Measurements from ENCODE around the gene METTL9. TPM values are rescaled to one million over a fixed set of nuclear protein-coding genes. Genes with fewer than 3 reads are reported as not detected.

The METTL9 gene
- total and polyA plus RNA-seq, 2 of the 4 experiments (the other 2 are of a cell fraction) = 54.8 to 95.5 TPM

DNA sequence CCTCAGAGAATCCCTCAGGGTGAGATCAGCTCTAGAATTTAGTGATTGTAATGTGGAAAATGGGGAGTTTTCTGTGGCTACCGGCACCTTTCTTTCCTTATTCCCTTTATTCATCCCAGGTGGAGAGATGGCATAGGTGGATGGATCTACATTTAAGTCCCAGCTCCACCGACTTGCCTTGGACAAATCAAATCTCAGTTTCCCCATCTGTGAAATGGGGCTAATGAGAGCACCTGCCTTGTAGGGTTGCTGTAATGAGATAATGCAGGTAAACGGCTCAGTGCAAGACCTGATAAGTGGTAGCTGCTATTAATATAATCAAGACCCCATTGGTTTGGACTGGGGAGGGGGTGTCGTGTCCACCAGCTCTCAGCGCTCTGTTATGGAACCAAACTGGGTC is 104.9 kb downstream of the METTL9 start:
- DNase-seq = no peak
- intact Hi-C loops (cut with micrococcal nuclease) (no loop called here), dilution Hi-C loops (cut with HindIII; ENCODE audit: low sequenced_read_pairs, unreplicated experiment) (no loop called here), in situ Hi-C loops (cut with MboI; ENCODE audit: low sequenced_read_pairs) (loop anchor here (10.0 kb wide), 1 partner anchor 119 kb away; no protein-coding TSS in a partner anchor)
- Histone ChIP-seq H4K91ac (ENCODE audit: insufficient read depth, low read depth, low read length) (no peak overlapping the region), H4K8ac (ENCODE audit: low read depth in 2 of 2, low read length in 2 of 2) (no peak overlapping the region), H3K9ac (ENCODE audit: low read depth, low read length) (no peak overlapping the region), H3K4me2 (ENCODE audit: low read depth, low read length) (no peak overlapping the region), H3K27ac (ENCODE audit: insufficient read depth, low read length) (no peak overlapping the region), H4K20me1 (ENCODE audit: insufficient read depth, low read length) (no peaks in the 10 kb centered on the region), H3K4me3 (ENCODE audit: insufficient read depth, low read depth, low read length) (no peak overlapping the region), H2BK5ac (ENCODE audit: low read depth, low read length, poor library complexity, severe bottlenecking) (no peak overlapping the region), H4K5ac (ENCODE audit: low read depth, low read length) (no peak overlapping the region), H3K14ac (replicated peaks; ENCODE audit: low read depth, low read length) (no peak overlapping the region), H2BK15ac (ENCODE audit: low read depth, low read length) (no peak overlapping the region), H3K18ac (ENCODE audit: low read depth, low read length) (no peak overlapping the region), H3K4ac (ENCODE audit: low read depth, low read length) (no peak overlapping the region), H3K56ac (ENCODE audit: extremely low read depth, insufficient read depth, low read length) (no peak overlapping the region), H3K79me1 (ENCODE audit: low read depth in 1 of 2, low read length in 2 of 2) (no peaks in the 10 kb centered on the region), H3K27me3 (ENCODE audit: control insufficient read depth, insufficient read depth, low read length) (peaks cover 5% of the 10 kb centered on the region; the same call in 1 of the 2 replicates), H3K23ac (ENCODE audit: low read depth, low read length) (no peak overlapping the region), H3K9me1 (ENCODE audit: insufficient read depth, low read length) (no peaks in the 10 kb centered on the region), H3K4me1 (ENCODE audit: control insufficient read depth, insufficient read depth, low read length) (no peaks in the 10 kb centered on the region), H2AK9ac (replicated peaks; ENCODE audit: low read depth, low read length, poor library complexity) (no peak overlapping the region), H2BK120ac (ENCODE audit: low read depth, low read length) (no peak overlapping the region), H3K9me3 (ENCODE audit: control insufficient read depth, insufficient read depth, low read length) (no peaks in the 10 kb centered on the region), H2AK5ac (ENCODE audit: low read depth, low read length) (no peak overlapping the region), H2AFZ (replicated peaks; ENCODE audit: low read length, poor library complexity) (no peak overlapping the region), H2BK20ac (ENCODE audit: low read depth, low read length) (no peak overlapping the region), H3K36me3 (ENCODE audit: control insufficient read depth, insufficient read depth, low read length) (no peaks in the 10 kb centered on the region)
- ChIA-PET POLR2A (ENCODE audit: unreplicated experiment) (no interaction called here), CTCF (interaction anchor here (0.6 kb wide), 1 partner anchor 114 kb away, joined by 5 read pairs; no protein-coding TSS in a partner anchor)
- ATAC-seq (ENCODE audit: low read depth) = no peak
- TF ChIP-seq, protein P1, sequence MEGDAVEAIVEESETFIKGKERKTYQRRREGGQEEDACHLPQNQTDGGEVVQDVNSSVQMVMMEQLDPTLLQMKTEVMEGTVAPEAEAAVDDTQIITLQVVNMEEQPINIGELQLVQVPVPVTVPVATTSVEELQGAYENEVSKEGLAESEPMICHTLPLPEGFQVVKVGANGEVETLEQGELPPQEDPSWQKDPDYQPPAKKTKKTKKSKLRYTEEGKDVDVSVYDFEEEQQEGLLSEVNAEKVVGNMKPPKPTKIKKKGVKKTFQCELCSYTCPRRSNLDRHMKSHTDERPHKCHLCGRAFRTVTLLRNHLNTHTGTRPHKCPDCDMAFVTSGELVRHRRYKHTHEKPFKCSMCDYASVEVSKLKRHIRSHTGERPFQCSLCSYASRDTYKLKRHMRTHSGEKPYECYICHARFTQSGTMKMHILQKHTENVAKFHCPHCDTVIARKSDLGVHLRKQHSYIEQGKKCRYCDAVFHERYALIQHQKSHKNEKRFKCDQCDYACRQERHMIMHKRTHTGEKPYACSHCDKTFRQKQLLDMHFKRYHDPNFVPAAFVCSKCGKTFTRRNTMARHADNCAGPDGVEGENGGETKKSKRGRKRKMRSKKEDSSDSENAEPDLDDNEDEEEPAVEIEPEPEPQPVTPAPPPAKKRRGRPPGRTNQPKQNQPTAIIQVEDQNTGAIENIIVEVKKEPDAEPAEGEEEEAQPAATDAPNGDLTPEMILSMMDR (conservative IDR thresholded peaks at IDR 0.05; ENCODE audit: low read depth, low read length) = no peak
- TF ChIP-seq SMC3 (IDR thresholded peaks at IDR 0.05; ENCODE audit: low read depth, low read length) (no peak), BHLHE40 (IDR thresholded peaks at IDR 0.05; ENCODE audit: low read depth, low read length) (no peak), FOS (IDR thresholded peaks at IDR 0.05; ENCODE audit: low read depth, low read length) (no peak), RAD21 (IDR thresholded peaks at IDR 0.05; ENCODE audit: low read length) (no peak), POLR2A (IDR thresholded peaks at IDR 0.05; ENCODE audit: low read depth, low read length) (no peak), MAZ (IDR thresholded peaks at IDR 0.05; ENCODE audit: borderline replicate concordance, low read depth, low read length) (no peak), RCOR1 (IDR thresholded peaks at IDR 0.05; ENCODE audit: insufficient replicate concordance, low read length) (no peak), NFE2L2 (IDR thresholded peaks at IDR 0.05; ENCODE audit: low read depth, low read length) (no peak), MXI1 (IDR thresholded peaks at IDR 0.05; ENCODE audit: borderline replicate concordance, low read depth, low read length) (no peak), CHD1 (IDR thresholded peaks at IDR 0.05; ENCODE audit: low read depth, low read length) (no peak), CEBPB (IDR thresholded peaks at IDR 0.05; ENCODE audit: low read depth, low read length) (no peak), MAFK (IDR thresholded peaks at IDR 0.05; ENCODE audit: low read depth, low read length) (no peak), RFX5 (IDR thresholded peaks at IDR 0.05; ENCODE audit: low read depth, low read length) (no peak)
- TF ChIP-seq, protein P2, sequence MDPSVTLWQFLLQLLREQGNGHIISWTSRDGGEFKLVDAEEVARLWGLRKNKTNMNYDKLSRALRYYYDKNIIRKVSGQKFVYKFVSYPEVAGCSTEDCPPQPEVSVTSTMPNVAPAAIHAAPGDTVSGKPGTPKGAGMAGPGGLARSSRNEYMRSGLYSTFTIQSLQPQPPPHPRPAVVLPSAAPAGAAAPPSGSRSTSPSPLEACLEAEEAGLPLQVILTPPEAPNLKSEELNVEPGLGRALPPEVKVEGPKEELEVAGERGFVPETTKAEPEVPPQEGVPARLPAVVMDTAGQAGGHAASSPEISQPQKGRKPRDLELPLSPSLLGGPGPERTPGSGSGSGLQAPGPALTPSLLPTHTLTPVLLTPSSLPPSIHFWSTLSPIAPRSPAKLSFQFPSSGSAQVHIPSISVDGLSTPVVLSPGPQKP (IDR thresholded peaks at IDR 0.05; ENCODE audit: borderline replicate concordance, low read depth, low read length) = no peak
- TF ChIP-seq, protein P3, sequence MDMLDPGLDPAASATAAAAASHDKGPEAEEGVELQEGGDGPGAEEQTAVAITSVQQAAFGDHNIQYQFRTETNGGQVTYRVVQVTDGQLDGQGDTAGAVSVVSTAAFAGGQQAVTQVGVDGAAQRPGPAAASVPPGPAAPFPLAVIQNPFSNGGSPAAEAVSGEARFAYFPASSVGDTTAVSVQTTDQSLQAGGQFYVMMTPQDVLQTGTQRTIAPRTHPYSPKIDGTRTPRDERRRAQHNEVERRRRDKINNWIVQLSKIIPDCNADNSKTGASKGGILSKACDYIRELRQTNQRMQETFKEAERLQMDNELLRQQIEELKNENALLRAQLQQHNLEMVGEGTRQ (IDR thresholded peaks at IDR 0.05; ENCODE audit: low read depth, low read length) = no peak
- WGBS, 2 experiments (ENCODE audit: extremely low coverage in 2 of 2, insufficient read length in 1 of 2) = 66% methylated on average over 3 of the region's 5 CpGs; no CpG with 5 or more reads in 1 of the 2 experiments
- no TSS peak for BruUV-seq (replicated peaks)
